ENCODE measurements around the gene HCN2. TPM values are rescaled to one million over a fixed set of nuclear protein-coding genes. Genes with fewer than 3 reads are reported as not detected.

Gene HCN2
- total RNA-seq, 2 experiments from 2014 or later, result 0.06 to 1.0 TPM

DNA sequence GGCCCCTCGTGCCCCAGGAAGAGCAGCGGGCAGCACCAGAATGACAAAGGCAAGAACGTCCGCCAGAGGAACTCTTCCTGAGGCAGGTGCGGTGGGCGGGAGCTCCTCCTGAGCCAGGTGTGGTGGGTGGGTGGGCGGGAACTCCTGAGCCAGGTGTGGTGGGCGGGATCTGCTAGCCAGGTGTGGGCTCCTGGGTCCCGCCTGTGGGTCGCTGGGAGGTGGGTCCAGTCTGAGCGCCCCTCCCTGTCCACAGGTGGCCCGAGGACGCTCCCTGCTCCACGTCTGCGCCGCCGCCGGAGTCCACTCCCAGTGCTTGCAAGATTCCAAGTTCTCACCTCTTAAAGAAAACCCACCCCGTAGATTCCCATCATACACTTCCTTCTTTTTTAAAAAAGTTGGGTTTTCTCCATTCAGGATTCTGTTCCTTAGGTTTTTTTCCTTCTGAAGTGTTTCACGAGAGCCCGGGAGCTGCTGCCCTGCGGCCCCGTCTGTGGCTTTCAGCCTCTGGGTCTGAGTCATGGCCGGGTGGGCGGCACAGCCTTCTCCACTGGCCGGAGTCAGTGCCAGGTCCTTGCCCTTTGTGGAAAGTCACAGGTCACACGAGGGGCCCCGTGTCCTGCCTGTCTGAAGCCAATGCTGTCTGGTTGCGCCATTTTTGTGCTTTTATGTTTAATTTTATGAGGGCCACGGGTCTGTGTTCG lies 7.0 kb upstream of the HCN2 start:
- H3K9me2 ChIP-seq (ENCODE audit: insufficient read depth, low read length), result no peaks in the 10 kb centered on the region
- H3K27ac ChIP-seq (ENCODE audit: low read depth, low read length, poor library complexity, severe bottlenecking), result no peak overlapping the region
- intact Hi-C loops (cut with micrococcal nuclease; ENCODE audit: unreplicated experiment), result no loop called here
- ChIA-PET CTCF (ENCODE audit: unreplicated experiment) (no interaction called here), POLR2A (no interaction called here)
- no peaks in the 10 kb centered on the region for H3K4me1 ChIP-seq (ENCODE audit: insufficient read depth, low read length, poor library complexity, severe bottlenecking)
- no peak overlapping the region for H3K4me3 ChIP-seq (ENCODE audit: low read depth, low read length, poor library complexity, severe bottlenecking)
- no peak overlapping the region for H3K4me2 ChIP-seq (ENCODE audit: low read length)
- peaks cover 34% of the 10 kb centered on the region for H3K36me3 ChIP-seq (ENCODE audit: insufficient read depth, low read length)
- H3K9me3 ChIP-seq (ENCODE audit: low read length), result no peaks in the 10 kb centered on the region
- TF ChIP-seq, protein P1, sequence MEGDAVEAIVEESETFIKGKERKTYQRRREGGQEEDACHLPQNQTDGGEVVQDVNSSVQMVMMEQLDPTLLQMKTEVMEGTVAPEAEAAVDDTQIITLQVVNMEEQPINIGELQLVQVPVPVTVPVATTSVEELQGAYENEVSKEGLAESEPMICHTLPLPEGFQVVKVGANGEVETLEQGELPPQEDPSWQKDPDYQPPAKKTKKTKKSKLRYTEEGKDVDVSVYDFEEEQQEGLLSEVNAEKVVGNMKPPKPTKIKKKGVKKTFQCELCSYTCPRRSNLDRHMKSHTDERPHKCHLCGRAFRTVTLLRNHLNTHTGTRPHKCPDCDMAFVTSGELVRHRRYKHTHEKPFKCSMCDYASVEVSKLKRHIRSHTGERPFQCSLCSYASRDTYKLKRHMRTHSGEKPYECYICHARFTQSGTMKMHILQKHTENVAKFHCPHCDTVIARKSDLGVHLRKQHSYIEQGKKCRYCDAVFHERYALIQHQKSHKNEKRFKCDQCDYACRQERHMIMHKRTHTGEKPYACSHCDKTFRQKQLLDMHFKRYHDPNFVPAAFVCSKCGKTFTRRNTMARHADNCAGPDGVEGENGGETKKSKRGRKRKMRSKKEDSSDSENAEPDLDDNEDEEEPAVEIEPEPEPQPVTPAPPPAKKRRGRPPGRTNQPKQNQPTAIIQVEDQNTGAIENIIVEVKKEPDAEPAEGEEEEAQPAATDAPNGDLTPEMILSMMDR (conservative IDR thresholded peaks at IDR 0.05; ENCODE audit: low read length), result no peak
- no peak for TF ChIP-seq EZH2phosphoT487 (IDR thresholded peaks at IDR 0.05; ENCODE audit: borderline replicate concordance, low read depth, low read length)
- DNase-seq (ENCODE audit: low spot score), result no peak
- no peak overlapping the region for H2AFZ ChIP-seq (ENCODE audit: low read length)
- TSS peak; percentile 99 for BruUV-seq (replicated peaks)
- 0 out of 2 replicates have a peak, but pooled peaks cover 2% of the 10 kb centered on the region for H3K79me2 ChIP-seq (ENCODE audit: insufficient read depth, low read depth, low read length)
- no peaks in the 10 kb centered on the region; the same call in 1 of the 2 replicates for H4K20me1 ChIP-seq (ENCODE audit: insufficient read depth, low read length)

DNA sequence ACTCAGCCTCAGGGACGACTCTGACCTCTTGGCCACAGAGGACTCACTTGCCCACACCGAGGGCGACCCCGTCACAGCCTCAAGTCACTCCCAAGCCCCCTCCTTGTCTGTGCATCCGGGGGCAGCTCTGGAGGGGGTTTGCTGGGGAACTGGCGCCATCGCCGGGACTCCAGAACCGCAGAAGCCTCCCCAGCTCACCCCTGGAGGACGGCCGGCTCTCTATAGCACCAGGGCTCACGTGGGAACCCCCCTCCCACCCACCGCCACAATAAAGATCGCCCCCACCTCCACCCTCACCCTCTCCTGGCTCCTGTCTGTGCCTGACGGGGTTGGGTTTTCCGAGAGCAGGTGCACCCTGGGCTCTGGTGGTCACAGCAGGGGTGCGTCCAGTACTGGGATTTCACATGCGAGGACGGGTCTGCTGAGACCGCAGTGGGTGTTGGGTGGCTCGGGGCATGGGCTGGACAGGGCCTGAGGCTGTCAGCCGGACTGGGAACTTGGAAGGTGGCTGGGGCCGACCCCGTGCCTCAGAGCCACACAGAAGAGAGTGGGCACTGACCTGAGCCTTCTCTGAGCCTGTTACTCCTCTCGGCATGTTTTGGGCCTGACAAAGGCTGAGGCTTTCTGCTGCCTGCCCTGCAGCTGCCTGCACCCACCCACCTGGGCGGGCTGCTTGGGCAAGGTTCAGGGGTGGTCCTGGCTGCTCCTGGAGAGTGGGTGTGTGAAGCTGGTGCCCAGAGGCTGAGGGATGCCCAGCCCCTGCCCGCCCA lies 6.3 kb upstream of the HCN2 start:
- ChIA-PET CTCF (ENCODE audit: unreplicated experiment) (no interaction called here), POLR2A (no interaction called here)
- H3K36me3 ChIP-seq (ENCODE audit: insufficient read depth, low read length), result peaks cover 27% of the 10 kb centered on the region
- H3K9me3 ChIP-seq (ENCODE audit: low read length), result no peaks in the 10 kb centered on the region
- peaks cover 4% of the 10 kb centered on the region for H3K4me1 ChIP-seq (ENCODE audit: insufficient read depth, low read length, poor library complexity, severe bottlenecking)
- no peak overlapping the region for H3K4me2 ChIP-seq (ENCODE audit: low read length)
- DNase-seq (ENCODE audit: low spot score), result no peak
- TF ChIP-seq, protein P1 (conservative IDR thresholded peaks at IDR 0.05; ENCODE audit: low read length), result no peak
- no peak for TF ChIP-seq EZH2phosphoT487 (IDR thresholded peaks at IDR 0.05; ENCODE audit: borderline replicate concordance, low read depth, low read length)
- H3K27ac ChIP-seq (ENCODE audit: low read depth, low read length, poor library complexity, severe bottlenecking), result no peak overlapping the region
- no peak overlapping the region for H2AFZ ChIP-seq (ENCODE audit: low read length)
- H3K9me2 ChIP-seq (ENCODE audit: insufficient read depth, low read length), result no peaks in the 10 kb centered on the region
- H3K4me3 ChIP-seq (ENCODE audit: low read depth, low read length, poor library complexity, severe bottlenecking), result no peak overlapping the region
- no TSS peak for BruUV-seq (replicated peaks)
- H4K20me1 ChIP-seq (ENCODE audit: insufficient read depth, low read length), result no peaks in the 10 kb centered on the region; the same call in 1 of the 2 replicates
- no peaks in the 10 kb centered on the region for H3K79me2 ChIP-seq (ENCODE audit: insufficient read depth, low read depth, low read length)
- intact Hi-C loops (cut with micrococcal nuclease; ENCODE audit: unreplicated experiment), result no loop called here

DNA sequence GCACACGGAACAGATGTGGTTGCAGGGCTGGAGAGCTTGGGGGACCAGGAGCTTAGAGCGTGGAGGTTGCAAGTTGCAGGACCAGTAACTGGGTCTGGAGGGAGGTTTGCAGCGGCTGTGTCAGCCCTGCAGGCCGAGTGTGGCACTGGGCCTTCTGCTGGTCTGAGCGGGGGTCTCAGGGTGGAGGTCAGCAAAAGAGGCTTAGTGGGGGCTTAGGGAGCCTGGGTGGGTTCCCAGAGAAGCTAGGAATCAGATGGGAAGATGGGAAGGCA lies 5.8 kb upstream of the HCN2 start:
- Histone ChIP-seq H3K27ac (ENCODE audit: low read depth, low read length, poor library complexity, severe bottlenecking) (no peak overlapping the region), H3K79me2 (ENCODE audit: insufficient read depth, low read depth, low read length) (no peaks in the 10 kb centered on the region), H2AFZ (ENCODE audit: low read length) (no peak overlapping the region), H3K9me3 (ENCODE audit: low read length) (no peaks in the 10 kb centered on the region), H3K4me3 (ENCODE audit: low read depth, low read length, poor library complexity, severe bottlenecking) (no peak overlapping the region), H3K4me2 (ENCODE audit: low read length) (no peak overlapping the region), H3K36me3 (ENCODE audit: insufficient read depth, low read length) (peaks cover 25% of the 10 kb centered on the region), H3K9me2 (ENCODE audit: insufficient read depth, low read length) (no peaks in the 10 kb centered on the region), H3K4me1 (ENCODE audit: insufficient read depth, low read length, poor library complexity, severe bottlenecking) (peaks cover 9% of the 10 kb centered on the region), H4K20me1 (ENCODE audit: insufficient read depth, low read length) (no peaks in the 10 kb centered on the region; the same call in 1 of the 2 replicates)
- DNase-seq (ENCODE audit: low spot score), result no peak
- ChIA-PET POLR2A (no interaction called here), CTCF (ENCODE audit: unreplicated experiment) (no interaction called here)
- intact Hi-C loops (cut with micrococcal nuclease; ENCODE audit: unreplicated experiment), result no loop called here
- TF ChIP-seq EZH2phosphoT487 (IDR thresholded peaks at IDR 0.05; ENCODE audit: borderline replicate concordance, low read depth, low read length), result no peak
- TF ChIP-seq, protein P1 (conservative IDR thresholded peaks at IDR 0.05; ENCODE audit: low read length), result no peak
- no TSS peak for BruUV-seq (replicated peaks)

Measured in OCI-LY7 (cell line).